ENCODE data around the gene DRC1.

DRC1 gene

DNA sequence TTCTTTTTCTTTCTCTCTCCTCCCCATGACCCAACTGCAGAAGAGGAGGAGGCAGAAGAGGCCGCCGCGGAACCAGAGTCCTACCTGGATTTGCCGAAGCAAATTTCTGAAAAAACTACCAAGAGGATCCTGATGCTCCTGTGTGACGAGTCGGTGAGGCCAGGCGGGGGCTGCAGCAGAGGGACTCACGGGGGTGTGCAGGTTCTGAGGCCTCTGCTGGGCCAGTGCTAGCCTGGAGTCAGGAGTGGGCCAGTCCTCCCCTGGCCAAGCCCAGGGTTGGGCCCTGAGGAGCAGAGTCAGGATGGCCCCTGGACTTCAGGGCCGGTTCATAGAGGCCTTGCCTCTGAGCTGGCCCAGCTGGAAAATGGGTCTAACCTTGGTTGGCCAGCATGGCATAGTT, 46.9 kb downstream of the DRC1 start:
- DNase-seq (ENCODE audit: low spot score): no peak

DNA sequence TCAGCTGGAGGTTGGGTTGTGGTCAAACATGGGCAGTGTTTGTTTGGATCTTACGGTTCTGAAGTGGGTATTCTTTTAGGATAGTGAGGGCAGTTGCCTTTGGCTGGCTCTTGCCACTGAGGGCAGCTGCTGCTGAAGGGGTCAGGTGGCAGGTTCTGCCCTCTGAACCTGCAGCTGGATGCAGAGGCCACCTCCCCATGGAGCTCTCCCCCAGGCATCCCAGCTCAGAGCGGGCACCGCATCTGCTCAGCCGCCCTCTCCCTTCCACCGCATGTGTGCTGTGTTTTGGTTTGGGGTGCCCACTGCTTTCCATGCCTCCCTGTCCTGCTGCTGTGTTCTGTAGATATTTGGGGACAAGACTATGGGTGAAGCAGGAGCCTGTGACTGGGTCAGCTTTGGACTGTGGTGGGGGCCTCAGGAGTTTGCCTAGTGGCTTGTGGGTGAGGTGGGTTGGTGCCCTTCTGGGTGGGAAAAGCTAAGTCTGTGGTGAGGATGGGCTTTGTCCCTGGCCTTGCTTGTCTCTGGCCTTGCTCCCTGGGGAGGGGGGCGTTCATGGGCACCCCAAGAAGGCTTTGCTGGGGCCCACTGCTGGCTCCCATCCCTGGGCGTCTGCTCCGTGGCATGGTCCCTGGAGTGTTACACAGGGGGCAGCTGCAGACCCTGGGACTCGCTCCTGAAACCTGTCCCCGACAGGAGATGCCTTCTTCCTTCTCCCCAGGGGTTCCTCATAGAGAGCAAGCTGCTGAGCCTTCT, 47.7 kb downstream of the DRC1 start:
- DNase-seq (ENCODE audit: low spot score): no peak

DNA sequence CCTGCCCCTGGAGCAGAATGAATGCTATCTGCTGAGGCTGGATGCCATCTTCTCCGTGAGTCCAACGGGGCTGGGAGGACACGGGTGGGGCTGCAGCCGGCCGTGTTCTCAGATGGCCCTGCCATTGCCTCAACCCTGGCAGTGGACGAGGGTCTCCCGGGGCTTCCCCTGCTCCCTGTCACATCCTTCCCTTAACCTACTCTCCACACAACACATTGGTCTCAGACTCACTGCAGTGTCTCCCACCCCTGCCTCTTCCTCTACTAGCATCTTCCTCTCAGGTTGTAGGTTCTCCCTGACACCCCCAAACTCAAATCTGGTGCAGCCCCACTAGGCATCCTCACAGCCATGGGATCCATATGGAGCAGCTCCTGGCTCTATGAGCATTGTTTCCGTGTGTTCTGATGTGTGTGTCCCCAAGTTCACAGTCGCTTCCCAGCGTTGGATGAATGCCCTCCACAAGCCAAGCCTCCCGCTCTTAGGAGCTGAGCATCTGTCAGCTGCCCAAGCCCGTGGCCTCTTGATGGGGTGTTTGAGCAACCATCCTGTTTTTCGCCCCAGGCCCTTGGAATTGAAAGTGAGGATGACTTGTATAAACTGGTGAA, 48.4 kb downstream of the DRC1 start:
- DNase-seq (ENCODE audit: low spot score): no peak

DNA sequence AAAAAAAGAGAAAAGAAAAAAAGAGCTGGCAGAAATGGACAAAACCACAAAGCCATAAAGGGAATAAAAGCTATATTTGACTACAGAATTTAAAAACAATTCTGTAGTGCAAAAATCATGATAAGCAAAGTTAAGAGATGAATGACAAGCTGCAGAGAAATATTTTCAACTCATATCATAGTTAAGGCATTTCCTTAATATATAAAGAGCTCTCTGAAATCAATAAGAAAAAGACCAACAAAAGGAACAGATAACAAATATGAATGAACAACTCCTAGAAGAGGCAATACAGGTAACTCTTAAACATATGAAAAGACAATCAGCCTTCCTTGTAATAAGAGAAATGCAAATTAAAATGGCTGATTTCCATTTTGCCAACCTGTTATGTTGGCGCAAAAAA, 50.0 kb downstream of the DRC1 start:
- no peak for DNase-seq (ENCODE audit: low spot score)

DNA sequence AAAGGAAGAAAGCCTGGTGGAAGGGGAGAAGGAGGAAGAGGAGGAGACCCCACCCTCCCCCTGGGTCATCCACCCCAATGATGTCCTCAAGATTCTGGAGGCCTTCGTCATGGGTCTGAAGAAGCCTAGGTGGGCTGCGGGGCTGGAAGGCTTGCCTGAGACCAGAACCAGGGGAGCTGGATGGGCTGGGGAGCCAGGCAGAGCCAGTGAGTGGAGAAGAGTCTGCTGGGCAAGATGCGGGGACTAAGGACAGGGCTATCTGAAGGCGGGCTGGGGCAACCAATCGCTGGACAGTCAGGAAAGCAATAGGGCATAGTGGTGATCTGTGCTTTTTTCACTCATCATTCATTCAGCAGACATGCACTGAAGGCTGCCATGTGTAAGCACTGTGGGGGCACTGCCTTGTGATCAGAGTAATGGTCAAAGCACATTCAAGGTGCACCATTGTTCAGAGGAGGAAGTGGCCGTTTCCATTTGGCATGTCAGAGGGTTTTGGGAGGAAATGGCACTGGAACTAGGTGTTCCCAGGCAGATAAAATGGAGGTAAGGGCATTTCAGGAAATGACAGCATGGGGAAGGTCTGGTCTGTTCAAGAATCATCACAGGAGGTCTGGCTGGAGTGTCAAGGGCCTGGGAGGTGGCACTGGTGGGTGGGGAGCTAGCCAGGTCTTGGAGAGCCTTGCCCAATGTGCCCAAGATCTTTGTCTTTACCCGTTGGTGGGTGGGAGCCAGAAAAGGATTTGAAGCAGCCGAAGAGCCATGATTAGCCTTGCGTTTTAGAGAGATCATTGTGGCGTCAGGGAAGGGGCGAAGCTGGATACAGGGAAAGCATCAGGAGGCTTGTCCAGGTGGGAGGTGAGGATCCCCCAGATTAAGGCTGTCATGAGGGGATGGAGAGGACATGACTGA, 52.0 kb downstream of the DRC1 start:
- DNase-seq (ENCODE audit: low spot score): no peak

DNA sequence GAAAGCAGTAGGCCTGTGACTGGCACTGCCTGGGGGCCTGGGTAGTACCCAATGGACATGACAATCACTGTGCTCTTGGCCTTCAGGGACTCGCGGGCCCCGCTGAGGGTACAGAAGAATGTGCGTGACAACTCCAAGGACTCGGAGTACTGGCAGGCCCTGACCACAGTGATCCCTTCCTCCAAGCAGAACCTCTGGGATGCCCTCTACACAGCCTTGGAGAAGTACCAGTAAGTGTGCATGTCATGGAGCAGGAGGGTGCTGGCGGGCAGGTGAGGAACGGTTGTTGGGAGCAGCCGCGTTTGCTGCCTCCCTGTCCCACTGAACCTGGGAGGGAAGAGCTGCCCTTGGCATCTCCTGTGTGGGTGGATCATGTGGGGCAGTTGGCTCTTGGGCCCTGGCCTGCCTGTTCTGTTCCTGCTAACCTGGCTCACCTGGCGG, 52.9 kb downstream of the DRC1 start:
- DNase-seq (ENCODE audit: low spot score): no peak

DNA sequence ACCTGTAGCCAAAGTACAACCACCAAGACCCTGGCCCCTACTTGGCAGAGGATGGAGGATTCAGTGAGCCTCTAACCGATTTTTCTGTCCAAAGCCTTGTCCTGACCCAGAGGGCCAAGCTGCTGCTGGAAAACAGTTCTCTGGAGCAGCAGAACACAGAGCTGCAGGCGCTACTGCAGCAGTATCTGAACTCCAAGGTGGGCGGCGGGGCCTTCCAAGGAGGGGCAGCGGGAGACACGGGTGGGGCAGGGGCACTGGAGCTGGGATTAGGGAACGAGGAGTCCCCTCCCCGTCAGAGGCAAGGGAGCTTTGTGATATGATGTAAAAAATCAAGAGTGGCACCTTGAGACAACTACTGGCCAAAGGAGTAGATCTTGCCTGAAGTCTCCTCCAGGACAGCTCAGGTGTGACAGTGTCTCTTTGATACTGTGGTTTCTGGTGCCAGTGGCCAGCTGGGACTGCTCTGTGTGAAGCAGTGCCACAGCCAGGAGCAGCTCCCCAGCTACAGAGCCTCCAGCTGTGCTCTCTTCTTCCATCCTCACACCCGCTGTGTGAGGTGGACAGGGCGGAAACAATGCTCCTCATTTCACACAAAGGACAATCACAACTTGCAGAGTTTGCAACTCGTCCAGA, 53.4 kb downstream of the DRC1 start:
- no peak for DNase-seq (ENCODE audit: low spot score)

DNA sequence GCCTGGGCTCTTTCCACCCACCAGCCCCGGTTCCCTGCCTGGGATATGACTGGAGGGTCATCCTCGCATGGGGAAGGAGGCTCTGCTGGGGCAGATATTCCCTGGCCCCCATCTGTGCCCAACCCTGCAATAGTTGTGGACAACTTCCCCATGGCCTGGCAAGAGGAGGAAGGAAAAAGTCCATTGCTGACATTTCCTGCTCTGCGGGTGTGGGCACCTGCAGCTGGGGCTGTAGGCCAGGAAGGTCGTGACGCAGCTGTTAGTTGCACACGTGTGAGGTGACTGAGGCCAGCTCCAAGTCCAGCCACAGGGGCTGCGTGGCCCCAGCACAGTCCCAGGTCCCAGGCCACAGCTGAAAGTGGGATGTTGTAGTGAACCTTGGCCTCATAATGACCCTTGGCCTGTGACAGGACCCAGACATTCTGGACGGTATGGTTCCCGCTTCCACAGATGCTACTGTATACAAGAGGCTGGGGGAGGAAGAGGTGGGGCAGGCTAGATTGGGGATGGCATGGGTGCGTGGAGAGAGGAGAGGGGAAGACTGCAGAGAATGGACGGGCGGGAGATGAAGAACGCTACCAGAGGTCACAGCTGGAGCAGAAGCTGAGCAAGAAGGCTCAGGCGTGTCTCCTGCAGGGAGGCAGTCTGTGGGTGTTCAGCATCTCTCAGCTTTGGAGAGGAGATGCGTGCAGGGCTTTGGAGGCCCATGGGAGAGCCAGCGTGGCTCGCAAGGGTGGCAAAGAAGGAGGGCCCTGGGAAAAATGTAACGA, 54.1 kb downstream of the DRC1 start:
- no peak for DNase-seq (ENCODE audit: low spot score)

DNA sequence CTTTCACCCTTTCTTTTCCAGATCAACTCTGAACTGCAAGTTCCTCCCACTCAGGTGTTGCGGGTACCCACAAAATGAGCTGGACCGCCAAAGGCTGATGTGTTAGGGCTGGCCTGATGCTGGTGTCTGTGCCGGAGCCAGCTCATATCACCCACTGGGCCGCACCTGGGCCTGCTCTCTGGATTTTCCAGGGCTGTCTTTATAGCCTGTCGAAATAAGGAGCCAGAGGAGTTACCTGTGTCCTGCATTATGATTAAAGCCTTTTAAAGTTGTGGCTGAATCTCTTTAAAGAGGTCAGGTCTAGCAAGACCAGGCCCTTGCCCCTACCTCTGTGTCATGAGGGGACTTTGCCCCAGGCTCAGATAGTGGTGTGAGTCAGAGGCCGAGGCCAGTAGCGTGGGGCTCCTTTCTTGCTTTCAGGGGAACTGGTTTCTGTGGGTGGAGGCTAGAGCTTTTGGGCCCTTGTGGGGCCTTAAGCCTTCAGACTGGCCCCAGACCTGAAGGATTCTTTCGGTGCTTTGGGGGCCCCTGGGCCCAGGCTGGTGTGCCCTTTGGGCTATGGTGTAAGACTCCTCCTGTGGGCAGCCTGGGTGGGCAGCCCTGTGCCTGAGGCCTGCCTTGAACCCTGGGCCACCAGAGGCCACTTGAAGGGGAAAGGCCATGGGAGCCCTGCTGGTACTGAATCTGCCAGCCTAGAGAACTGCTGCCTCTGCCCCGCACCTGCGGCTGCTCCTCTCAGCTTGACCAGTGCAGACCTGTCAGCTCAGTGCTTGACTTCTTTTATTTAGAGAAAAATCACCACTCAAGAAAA, 54.9 kb downstream of the DRC1 start:
- DNase-seq (ENCODE audit: low spot score): no peak

DNA sequence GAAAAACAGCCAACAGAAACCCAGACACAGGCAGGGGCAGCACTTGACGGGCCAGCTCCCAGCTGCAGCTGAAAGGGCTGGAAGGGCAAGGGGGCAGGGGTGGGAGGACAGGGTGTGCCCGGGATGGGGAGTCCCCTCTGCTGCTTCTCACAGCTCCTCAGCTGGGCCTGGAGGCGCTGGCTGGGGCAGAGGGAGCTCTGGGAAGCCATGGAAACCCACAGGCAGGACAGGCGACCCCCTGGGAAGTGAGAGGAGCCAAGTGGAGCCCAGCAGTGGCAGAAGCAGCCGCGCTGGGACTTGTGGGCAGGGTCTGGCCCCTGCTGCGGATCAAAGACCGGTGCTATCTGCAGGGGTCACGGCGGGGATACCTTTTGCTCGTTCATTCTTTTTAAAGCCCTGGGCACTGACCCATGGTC, 55.5 kb downstream of the DRC1 start:
- DNase-seq (ENCODE audit: low spot score): no peak

DNA sequence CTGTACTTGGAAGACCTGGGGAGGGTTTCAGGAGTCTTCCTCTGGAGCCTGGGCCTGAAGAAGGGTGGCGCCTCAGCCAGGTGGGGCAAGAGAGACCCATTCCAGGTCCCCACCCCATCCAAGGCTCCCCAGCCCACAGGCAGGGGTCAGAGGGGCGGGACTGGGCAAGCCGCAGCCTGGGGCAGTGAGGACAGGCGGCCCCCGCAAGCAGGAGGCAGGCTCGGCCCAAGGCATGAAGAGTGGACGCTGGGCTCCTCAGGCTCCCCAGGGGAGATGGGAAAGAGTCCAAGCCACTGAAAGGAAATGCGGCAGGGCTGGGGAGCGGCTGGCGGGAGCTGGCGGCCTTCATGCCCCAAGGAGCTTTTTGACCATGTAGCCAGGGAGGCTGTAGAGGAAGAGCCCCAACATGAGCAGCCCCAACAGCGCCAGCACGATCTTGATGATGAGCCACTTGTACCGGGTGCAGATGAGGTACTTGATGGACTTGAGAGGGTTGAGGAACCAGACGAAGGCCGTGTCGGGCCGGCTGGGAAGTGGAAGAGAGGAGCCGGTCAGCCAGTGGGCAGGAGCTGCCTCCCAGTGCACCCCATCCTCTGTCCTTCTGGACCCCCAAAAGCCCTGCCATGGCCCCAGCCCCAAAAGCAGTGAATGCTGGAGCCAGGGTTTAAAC, 56.1 kb downstream of the DRC1 start:
- DNase-seq (ENCODE audit: low spot score): no peak

DNA sequence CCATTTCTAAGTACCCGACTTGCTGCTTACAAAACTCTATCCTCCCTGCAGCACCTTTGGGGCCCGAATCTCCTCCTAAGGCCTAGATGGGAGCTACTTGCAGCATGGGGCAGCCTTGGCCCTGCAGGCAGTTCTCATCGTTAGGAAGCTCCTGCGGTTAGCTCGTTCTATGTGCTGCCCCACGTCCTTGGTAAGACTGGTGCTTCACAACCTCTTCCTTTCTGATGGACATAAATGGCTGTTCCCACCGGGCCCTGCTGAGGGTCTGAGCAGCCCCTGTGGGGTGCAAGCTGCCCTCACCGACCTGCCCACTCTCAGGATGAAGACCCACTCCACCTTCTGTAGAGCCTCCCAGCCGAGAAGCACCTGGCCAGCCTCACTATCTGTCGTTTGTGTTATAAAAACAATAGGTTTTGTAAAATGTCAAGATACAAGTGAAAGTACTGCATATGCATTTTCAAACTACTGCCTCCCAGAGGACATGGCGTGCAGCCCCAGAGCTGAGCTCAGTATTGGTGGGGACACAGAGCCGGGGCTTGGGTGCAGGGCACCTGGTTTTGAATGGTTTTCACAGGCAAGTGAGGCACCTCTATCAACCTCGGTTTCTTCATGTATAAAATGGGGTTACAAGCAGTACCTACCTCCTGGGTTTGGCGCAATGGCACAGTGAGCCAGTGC, 56.8 kb downstream of the DRC1 start:
- DNase-seq (ENCODE audit: low spot score): no peak

DNA sequence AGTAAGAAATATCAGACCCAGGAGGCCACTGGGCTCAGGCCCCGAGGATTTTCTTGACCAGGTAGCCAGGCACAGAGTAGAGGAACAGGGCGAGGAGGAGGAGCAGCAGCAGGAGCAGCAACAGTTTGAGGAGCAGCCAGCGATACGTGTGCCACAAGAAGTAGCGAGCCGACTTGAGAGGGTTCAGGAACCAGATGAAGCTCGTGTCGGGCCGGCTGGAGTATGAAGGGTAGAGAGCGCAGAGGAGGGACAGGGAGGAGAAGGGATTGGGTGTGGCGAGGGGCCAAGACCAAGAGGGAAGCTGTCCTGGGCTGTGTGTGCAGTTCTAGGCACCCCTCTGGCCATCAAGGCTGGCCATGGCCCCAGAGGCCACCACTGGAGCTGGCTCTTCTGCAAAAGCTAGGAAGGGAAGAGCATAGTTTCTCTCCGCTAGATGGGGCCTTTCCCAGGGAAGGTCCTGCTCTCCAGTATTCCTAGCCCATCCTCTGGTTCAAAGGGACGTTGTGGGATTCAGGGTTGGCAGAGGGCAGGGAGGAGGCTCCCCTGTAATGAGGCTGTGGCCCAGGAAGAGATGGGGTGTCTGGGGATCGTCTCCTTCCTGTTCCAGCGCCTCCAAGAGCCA, 58.4 kb downstream of the DRC1 start:
- DNase-seq (ENCODE audit: low spot score): no peak

DNA sequence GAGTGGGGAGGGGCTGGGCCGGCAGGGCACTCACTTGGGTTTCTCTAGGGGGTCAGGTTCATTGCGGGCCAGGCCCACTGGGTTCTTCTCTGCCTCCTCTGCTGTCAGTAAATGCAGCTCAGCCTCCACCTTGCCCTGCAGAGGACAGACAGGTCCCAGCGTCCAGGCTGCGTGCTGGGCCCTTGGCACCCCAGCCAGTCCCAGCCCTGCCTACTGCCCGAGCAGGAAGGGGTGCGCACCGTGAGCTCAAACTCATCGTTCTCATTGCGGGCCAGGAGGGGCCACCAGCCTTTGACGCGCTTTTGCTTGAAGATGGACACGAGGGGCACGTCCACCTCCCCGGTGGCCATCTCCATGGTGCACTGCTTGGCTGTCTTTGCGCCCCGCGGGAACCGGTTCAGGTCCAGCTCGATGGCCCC, 58.9 kb downstream of the DRC1 start:
- DNase-seq (ENCODE audit: low spot score): no peak

DNA sequence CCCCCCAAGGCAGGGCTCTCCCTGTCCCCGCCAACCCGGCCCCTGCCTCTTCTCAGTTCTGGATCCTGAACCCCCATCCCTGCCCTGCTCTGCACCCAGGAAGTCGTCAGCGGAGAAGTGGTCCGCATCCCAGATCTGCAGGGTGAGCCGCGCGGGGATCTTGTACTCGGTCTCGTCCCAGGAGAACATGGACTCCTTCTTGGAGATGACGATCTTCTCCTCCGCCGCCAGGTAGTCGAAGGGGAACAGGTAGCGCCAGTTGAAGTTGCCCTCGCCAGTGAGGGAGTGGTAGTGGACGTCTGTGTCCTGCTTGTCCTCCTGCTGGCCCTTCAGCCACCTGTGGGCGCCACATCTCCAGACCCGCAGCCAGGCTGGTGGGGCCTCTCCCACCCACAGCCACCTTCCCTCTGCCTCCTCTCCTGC, 59.9 kb downstream of the DRC1 start:
- no peak for DNase-seq (ENCODE audit: low spot score)

DNA sequence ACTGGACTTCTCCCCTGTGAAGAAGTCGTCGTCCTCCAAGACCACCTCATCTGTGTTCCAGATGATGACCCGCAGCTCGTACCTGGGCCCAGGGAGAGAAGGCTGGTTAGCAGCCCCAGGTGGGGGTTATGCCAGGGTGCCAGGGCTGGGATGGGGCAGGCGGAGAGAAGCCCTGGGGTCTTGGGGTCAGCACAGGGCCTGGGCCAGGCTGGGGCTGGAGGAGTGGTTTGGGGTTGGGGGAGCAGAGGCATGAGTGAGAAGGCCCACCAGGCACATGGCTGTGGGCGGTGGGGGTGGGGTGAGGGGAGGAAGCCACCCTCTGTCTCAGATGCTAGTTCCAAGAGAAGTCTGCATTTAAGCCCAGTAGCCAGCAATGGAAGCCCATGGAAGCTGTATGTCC, 60.4 kb downstream of the DRC1 start:
- no peak for DNase-seq (ENCODE audit: low spot score)

DNA sequence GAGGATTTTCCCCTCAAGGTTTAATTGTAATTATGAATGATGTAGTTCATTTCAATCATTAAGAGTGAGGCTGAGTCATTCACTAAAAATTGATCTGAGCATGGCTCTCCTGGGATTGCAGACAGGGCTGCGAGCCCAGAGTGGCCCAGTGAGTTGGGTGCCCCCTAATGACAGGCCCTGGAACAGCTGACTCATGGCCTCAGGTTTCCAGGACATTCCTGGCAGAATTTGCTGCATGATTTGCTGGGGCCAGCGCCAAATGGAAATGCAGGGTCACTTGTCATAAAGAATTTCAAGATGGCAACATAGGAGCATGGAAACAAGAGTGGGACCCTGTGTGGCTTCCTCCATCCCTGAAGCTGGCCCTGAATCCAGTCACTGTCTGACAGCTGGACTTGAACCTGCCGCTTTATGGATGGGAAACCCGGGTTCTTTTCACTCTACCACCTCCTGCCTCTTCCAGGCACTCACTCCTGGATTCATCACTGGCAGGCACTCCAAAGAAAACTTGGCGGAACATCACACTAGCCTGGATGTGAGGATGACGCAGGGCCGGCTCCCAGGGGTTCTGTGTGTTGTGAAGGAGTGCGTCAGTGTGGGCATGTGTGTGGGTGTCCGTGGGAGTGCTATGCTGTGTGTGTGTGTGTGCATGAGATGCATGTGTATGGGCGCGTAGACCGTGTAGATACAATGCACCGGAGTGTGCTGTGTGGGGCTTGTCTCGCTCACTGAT, 61.0 kb downstream of the DRC1 start:
- DNase-seq (ENCODE audit: low spot score): no peak
